ENCODE measurements around the gene MRM2.

MRM2 gene

DNA sequence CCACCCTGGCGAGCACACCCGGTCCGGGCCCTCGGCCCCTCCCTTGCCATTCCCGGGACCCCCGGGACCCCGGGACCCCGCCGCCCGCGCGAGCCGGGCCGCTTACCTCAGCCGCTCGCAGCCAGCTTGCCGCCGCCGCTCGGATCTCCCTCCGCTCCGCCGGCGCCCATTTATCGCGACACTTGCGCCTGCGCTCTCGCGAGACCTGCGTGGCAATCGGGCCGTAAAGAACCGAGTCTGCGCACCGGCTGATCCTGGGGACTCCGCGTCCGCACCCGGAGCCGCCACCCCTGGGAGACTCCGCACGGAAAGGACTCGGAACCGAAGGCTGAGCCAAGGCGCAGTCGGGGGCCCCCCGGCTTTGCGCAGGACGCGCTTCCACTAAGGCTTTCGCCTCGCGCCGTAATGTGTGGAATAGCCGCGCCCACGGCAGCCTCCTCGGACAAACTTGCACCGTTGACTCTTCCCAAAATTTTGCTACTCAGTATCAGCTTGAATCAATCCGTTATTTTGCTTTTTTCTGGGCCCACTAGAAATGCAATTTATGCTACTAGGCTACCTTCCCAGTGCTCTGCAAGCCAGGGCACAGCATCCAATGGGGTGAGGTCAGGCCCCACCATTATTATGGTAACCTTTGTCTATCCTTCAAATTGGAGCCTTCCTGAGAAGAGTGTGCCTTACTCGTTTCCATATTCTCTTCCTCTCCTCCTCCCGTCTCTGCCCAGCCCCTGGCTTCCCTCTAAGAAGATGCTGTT is 9.1 kb downstream of the MRM2 start, which contains the start of gene MAD1L1:
Gene MAD1L1 (minus strand): TSS at position 180 of the 755 bp plus-strand sequence. CDS start 2,812 bp downstream, outside the sequence.
- peak within 1 kb of the TSS; percentile 89 for H3K4me3 ChIP-seq (ENCODE audit: insufficient read depth, low read depth, low read length)
- H3K27ac ChIP-seq (ENCODE audit: insufficient read depth, low read depth, low read length, poor library complexity, severe bottlenecking) = peak within 1 kb of the TSS; percentile 17
- WGBS, 2 experiments = 0% methylated on average over 63 of the region's 63 CpGs
- H3K4me1 ChIP-seq (ENCODE audit: control insufficient read depth, insufficient read depth, low read length) = no peaks in the 10 kb centered on the region
- no peaks in the 10 kb centered on the region for H3K27me3 ChIP-seq (ENCODE audit: control insufficient read depth, insufficient read depth, low read length, poor library complexity, severe bottlenecking)
- no peaks in the 10 kb centered on the region for H3K9me3 ChIP-seq (ENCODE audit: control insufficient read depth, low read length)
- H3K36me3 ChIP-seq (ENCODE audit: control insufficient read depth, insufficient read depth, low read length) = peaks cover 36% of the 10 kb centered on the region

DNA sequence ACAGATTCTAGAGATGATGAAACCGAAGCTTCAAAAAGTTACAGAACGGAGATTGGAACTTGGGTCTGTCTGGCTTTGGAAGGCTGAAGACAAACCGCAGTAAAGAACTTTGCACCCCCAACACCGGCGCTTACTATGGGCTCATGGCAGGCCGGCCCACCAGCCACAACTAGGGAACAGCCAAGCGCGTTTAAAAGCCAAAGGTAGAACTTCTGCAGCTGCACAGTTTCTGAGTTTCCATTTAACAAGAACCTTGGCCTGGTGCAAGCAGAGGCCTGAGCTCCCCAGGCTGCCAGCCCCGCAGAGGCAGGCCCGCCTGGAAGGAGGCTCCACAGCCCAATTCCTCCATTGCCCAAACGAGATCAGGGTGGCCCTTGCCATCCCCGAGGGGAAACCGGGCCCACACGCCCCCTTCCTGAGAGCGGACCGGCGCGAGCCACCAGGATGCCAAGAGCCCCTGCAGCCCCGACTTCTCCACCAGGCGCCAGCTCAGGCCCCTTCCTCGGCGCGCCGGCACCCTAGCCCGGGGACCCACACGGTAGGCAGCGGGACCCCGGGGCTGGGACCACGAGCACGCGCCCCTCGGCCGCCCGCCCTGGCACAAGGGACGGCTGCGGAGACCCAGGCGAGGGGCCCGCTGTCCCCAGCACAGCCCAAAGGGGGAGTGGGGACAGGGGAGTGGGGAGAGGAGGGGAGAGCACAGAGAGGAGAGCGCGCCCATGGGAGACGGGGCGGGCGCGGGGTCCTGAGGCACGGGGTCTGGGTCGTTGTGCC is 9.8 kb downstream of the MRM2 start:
- Histone ChIP-seq H3K4me3 (ENCODE audit: insufficient read depth, low read depth, low read length) (peak overlapping the region; percentile 89), H3K36me3 (ENCODE audit: control insufficient read depth, insufficient read depth, low read length) (peaks cover 33% of the 10 kb centered on the region), H3K27ac (ENCODE audit: insufficient read depth, low read depth, low read length, poor library complexity, severe bottlenecking) (peak overlapping the region; percentile 17), H3K27me3 (ENCODE audit: control insufficient read depth, insufficient read depth, low read length, poor library complexity, severe bottlenecking) (no peaks in the 10 kb centered on the region), H3K4me1 (ENCODE audit: control insufficient read depth, insufficient read depth, low read length) (no peaks in the 10 kb centered on the region), H3K9me3 (ENCODE audit: control insufficient read depth, low read length) (no peaks in the 10 kb centered on the region)
- WGBS, 2 experiments = 5% methylated on average over 46 of the region's 46 CpGs

DNA sequence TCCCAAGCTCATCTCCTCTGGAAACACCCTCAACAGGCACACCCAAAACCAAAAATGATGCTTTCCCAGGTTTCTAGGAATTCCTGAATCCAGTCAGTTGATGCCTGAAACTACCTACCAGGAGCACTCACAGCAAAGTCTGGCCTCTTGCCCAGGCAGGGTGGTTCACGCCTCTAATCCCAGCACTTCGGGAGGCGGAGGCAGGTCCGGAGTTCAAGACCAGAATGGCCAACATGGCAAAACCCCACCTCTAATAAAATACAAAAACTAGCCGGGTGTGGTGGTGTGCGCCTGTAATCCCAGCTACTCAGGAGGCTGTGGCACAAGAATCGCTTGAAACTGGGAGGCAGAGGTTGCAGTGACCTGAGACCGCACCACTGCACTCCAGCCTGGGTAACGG is 11.1 kb downstream of the MRM2 start:
- Histone ChIP-seq H3K27me3 (ENCODE audit: control insufficient read depth, insufficient read depth, low read length, poor library complexity, severe bottlenecking) (no peaks in the 10 kb centered on the region), H3K4me1 (ENCODE audit: control insufficient read depth, insufficient read depth, low read length) (no peaks in the 10 kb centered on the region), H3K9me3 (ENCODE audit: control insufficient read depth, low read length) (no peaks in the 10 kb centered on the region), H3K27ac (ENCODE audit: insufficient read depth, low read depth, low read length, poor library complexity, severe bottlenecking) (no peak overlapping the region), H3K36me3 (ENCODE audit: control insufficient read depth, insufficient read depth, low read length) (peaks cover 36% of the 10 kb centered on the region), H3K4me3 (ENCODE audit: insufficient read depth, low read depth, low read length) (no peak overlapping the region)
- WGBS, 2 experiments = 94% methylated on average over 9 of the region's 9 CpGs

DNA sequence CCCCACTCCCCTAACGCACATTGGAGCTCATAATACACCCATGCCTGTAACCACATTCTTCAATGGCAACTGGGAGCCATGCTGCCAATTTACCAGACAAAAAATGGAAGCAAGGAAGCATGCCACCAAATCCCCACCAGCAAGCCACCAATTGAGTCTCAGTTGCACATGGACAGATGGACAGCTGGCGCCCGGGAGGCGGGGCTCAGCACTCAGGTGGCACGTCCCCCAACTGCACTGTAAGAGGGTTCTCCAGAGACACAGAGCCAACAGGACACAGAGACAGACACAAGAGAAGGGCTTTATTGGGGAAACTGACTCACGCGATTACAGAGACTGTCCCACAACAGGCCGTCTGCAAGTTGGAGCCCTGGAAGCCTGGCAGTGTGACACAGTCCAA is 11.8 kb downstream of the MRM2 start:
- WGBS, 2 experiments = 93 to 96% methylated on average over 8 of the region's 8 CpGs
- Histone ChIP-seq H3K4me1 (ENCODE audit: control insufficient read depth, insufficient read depth, low read length) (no peaks in the 10 kb centered on the region), H3K4me3 (ENCODE audit: insufficient read depth, low read depth, low read length) (no peak overlapping the region), H3K36me3 (ENCODE audit: control insufficient read depth, insufficient read depth, low read length) (peaks cover 37% of the 10 kb centered on the region), H3K9me3 (ENCODE audit: control insufficient read depth, low read length) (no peaks in the 10 kb centered on the region), H3K27me3 (ENCODE audit: control insufficient read depth, insufficient read depth, low read length, poor library complexity, severe bottlenecking) (no peaks in the 10 kb centered on the region), H3K27ac (ENCODE audit: insufficient read depth, low read depth, low read length, poor library complexity, severe bottlenecking) (no peak overlapping the region)

DNA sequence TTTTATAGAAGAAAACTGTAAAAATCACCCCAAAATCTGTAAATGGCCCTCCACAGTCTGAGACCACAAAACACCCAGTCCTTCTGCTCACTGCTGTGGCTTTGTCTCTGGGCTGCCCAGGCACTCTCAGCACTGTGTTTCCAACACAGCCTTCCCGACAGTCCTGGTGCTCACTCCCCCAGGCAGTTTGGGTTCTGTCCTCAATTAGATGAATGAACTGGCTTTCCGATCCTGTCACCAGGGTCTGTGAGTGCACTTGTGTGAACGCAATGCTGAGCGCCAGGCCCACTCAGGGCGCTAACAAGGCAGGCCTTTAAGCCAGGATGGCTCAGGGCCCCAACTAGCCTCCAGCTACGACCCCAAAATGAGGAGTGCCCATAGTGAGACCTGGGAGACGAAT is 12.5 kb downstream of the MRM2 start:
- Histone ChIP-seq H3K4me3 (ENCODE audit: insufficient read depth, low read depth, low read length) (no peak overlapping the region), H3K36me3 (ENCODE audit: control insufficient read depth, insufficient read depth, low read length) (peaks cover 31% of the 10 kb centered on the region), H3K27ac (ENCODE audit: insufficient read depth, low read depth, low read length, poor library complexity, severe bottlenecking) (no peak overlapping the region), H3K27me3 (ENCODE audit: control insufficient read depth, insufficient read depth, low read length, poor library complexity, severe bottlenecking) (no peaks in the 10 kb centered on the region), H3K9me3 (ENCODE audit: control insufficient read depth, low read length) (no peaks in the 10 kb centered on the region), H3K4me1 (ENCODE audit: control insufficient read depth, insufficient read depth, low read length) (no peaks in the 10 kb centered on the region)
- WGBS, 2 experiments = 95 to 97% methylated on average over 7 of the region's 7 CpGs

DNA sequence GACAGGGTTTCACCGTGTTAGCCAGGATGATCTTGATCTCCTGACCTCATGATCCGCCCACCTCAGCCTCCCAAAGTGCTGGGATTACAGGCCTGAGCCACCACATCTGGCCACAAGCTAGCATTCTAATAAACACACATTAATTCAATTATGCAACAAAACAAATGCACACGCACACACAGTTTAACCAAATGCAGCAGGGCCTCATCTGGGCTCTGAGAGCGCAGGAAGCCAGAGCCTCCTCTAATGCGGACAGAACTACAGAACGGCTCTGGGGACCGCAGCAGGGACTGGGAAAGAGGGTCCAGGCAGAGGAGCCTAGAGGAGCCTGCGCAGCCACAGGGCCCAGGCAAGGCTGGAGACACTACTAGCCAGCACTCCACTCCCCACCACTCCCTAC is 13.1 kb downstream of the MRM2 start:
- no peak overlapping the region for H3K4me3 ChIP-seq (ENCODE audit: insufficient read depth, low read depth, low read length)
- no peaks in the 10 kb centered on the region for H3K27me3 ChIP-seq (ENCODE audit: control insufficient read depth, insufficient read depth, low read length, poor library complexity, severe bottlenecking)
- no peaks in the 10 kb centered on the region for H3K4me1 ChIP-seq (ENCODE audit: control insufficient read depth, insufficient read depth, low read length)
- WGBS, 2 experiments = 94 to 95% methylated on average over 8 of the region's 8 CpGs
- H3K27ac ChIP-seq (ENCODE audit: insufficient read depth, low read depth, low read length, poor library complexity, severe bottlenecking) = no peak overlapping the region
- no peaks in the 10 kb centered on the region for H3K9me3 ChIP-seq (ENCODE audit: control insufficient read depth, low read length)
- peaks cover 29% of the 10 kb centered on the region for H3K36me3 ChIP-seq (ENCODE audit: control insufficient read depth, insufficient read depth, low read length)

DNA sequence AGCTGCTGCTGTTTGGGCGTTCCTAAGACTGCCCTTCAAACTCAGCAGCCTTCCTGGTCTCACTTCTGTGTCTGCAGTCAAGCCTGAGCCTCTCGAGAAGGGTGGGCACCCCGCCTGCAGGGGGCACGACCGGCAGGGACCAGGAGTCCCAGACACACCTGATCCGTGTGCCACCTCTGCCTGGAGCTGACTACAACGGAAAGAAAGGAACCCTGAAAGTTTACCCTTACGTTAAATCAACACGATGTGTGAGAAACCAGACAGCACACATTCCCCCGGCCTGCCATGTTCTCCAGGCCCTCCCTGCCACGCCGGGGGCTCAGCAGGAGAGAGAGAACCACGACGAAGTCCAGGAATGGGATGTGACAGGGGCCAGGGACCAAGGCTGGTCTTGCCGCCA is 14.3 kb downstream of the MRM2 start:
- Histone ChIP-seq H3K36me3 (ENCODE audit: control insufficient read depth, insufficient read depth, low read length) (peaks cover 30% of the 10 kb centered on the region), H3K27ac (ENCODE audit: insufficient read depth, low read depth, low read length, poor library complexity, severe bottlenecking) (no peak overlapping the region), H3K27me3 (ENCODE audit: control insufficient read depth, insufficient read depth, low read length, poor library complexity, severe bottlenecking) (no peaks in the 10 kb centered on the region), H3K4me3 (ENCODE audit: insufficient read depth, low read depth, low read length) (no peak overlapping the region), H3K4me1 (ENCODE audit: control insufficient read depth, insufficient read depth, low read length) (no peaks in the 10 kb centered on the region), H3K9me3 (ENCODE audit: control insufficient read depth, low read length) (no peaks in the 10 kb centered on the region)
- WGBS, 2 experiments = 94% methylated on average over 15 of the region's 15 CpGs

DNA sequence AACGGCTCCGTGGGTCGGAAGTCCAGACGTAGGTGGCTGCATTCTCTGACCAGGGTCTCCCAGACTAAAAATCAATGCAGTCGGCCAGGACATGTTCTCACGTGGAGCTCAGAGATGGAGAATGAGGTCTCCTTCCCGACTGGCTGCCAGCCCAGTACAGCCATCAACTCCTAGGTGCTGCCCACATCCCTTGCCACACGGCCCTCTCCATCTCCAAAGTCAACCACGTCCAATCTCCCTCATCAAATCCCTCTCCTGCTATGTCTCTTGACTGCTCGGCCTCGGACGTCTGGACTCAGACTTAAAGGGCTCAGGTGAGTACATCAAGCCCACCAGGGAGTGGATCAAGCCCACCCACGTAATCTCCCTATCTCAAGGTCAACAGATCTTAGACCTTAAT is 16.2 kb downstream of the MRM2 start:
- H3K4me3 ChIP-seq (ENCODE audit: insufficient read depth, low read depth, low read length) = no peak overlapping the region
- H3K27ac ChIP-seq (ENCODE audit: insufficient read depth, low read depth, low read length, poor library complexity, severe bottlenecking) = no peak overlapping the region
- H3K36me3 ChIP-seq (ENCODE audit: control insufficient read depth, insufficient read depth, low read length) = peaks cover 36% of the 10 kb centered on the region
- no peaks in the 10 kb centered on the region for H3K27me3 ChIP-seq (ENCODE audit: control insufficient read depth, insufficient read depth, low read length, poor library complexity, severe bottlenecking)
- 94 to 96% methylated on average over 13 of the region's 13 CpGs for WGBS, 2 experiments
- no peaks in the 10 kb centered on the region for H3K9me3 ChIP-seq (ENCODE audit: control insufficient read depth, low read length)
- no peaks in the 10 kb centered on the region for H3K4me1 ChIP-seq (ENCODE audit: control insufficient read depth, insufficient read depth, low read length)

DNA sequence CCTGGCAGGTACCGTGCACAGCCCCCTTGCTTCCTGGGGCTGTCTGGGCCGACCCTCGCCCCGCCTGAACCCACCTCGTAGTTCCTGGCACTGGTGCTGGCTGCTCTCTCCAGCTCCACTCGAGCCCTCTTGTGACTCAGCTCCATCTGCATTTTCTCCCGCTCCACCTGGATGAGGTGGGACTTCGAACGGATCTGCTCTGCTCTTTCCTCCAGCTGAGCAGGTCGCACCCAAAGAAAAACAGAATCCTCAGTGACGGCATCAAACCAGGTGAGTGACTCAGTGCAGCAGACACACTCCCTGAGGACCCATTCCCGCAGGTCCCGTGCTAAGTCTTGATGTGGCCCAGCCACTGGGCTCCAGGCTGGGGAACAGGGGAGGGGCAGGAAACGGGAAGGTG is 16.7 kb downstream of the MRM2 start:
- WGBS, 2 experiments = 94 to 95% methylated on average over 14 of the region's 14 CpGs
- Histone ChIP-seq H3K36me3 (ENCODE audit: control insufficient read depth, insufficient read depth, low read length) (peaks cover 38% of the 10 kb centered on the region), H3K9me3 (ENCODE audit: control insufficient read depth, low read length) (no peaks in the 10 kb centered on the region), H3K27ac (ENCODE audit: insufficient read depth, low read depth, low read length, poor library complexity, severe bottlenecking) (no peak overlapping the region), H3K4me1 (ENCODE audit: control insufficient read depth, insufficient read depth, low read length) (no peaks in the 10 kb centered on the region), H3K4me3 (ENCODE audit: insufficient read depth, low read depth, low read length) (no peak overlapping the region), H3K27me3 (ENCODE audit: control insufficient read depth, insufficient read depth, low read length, poor library complexity, severe bottlenecking) (no peaks in the 10 kb centered on the region)

DNA sequence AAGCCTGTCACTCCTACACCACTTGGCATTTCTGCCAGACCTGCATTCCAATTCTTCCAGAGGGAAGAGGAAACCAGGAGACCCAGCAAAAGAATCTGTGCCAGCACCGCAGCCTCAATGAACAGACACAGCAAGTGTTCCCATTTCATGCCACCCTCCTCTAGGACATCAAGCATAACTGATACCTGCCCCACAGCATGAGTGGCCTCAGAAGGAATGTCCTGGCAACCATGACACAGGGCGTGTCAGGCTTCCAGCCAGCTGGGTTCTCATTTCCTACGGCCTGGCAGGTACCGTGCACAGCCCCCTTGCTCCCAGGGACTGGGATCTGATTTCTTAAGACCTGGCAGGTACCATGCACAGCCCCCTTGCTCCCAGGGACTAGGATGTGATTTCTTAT is 17.1 kb downstream of the MRM2 start:
- Histone ChIP-seq H3K27me3 (ENCODE audit: control insufficient read depth, insufficient read depth, low read length, poor library complexity, severe bottlenecking) (no peaks in the 10 kb centered on the region), H3K27ac (ENCODE audit: insufficient read depth, low read depth, low read length, poor library complexity, severe bottlenecking) (no peak overlapping the region), H3K36me3 (ENCODE audit: control insufficient read depth, insufficient read depth, low read length) (peaks cover 38% of the 10 kb centered on the region), H3K4me1 (ENCODE audit: control insufficient read depth, insufficient read depth, low read length) (no peaks in the 10 kb centered on the region), H3K4me3 (ENCODE audit: insufficient read depth, low read depth, low read length) (no peak overlapping the region), H3K9me3 (ENCODE audit: control insufficient read depth, low read length) (no peaks in the 10 kb centered on the region)
- WGBS, 2 experiments = 92 to 96% methylated on average over 4 of the region's 4 CpGs
